Activated CD4-positive, alpha-beta T cell treated with anti-CD3 and anti-CD28 coated beads for 4 hours (primary cell): ENCODE results near the gene ACTN2.

Experiments used
- DNase-seq, 2 donors: peaks; one replicate each; pipeline ENCODE4 v3.0.0-alpha.2; 2020

The ACTN2 gene

DNA sequence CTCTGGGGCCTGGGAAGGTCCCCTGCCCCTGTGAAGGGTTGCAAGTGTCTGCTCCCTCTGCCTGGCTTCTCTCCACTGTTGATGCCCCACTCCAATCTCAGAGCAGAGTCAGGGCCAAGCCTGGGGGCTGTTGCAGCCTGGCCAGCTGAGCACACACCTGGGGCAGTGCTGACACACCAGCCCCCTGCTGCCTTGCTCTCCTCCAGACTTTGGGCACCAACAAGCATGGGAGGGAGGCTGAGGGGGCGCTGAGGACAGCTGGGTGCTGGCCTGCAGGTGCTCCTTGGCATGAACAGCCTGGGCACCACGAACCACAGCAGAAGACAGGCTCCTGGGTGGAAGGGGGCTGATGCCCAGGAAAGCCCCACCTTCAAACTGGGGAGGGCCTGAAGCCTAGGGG lies 99.2 kb downstream of the ACTN2 start:
- no peak for DNase-seq

- DNase-seq = no peak
Measured at GRCh38 chr1:236786453-236786852, 100.2 kb downstream of the ACTN2 start.

DNA sequence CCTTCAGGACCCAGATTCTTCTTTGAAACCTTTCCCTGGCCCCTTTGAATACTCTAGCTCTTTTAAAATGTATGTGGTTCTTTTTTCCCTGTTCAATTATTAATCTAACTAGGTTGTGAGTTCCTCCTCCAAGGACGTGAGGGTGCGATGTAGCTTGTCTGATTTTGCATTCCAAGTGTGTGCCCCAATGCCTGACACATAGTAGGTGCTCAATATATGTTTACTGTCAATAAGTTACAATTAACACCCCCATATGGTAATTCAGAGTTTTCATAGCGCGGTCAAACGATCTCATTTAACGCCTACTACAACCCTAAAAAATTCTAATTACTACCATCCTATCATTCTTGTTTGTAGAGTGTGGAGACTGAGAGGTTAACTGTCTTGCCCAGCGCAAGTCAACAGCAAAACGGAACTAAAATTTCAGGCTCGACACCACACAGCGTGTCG lies 108.3 kb downstream of the ACTN2 start:
- no peak for DNase-seq

- peak; percentile 95 to 96 for DNase-seq
Measured at GRCh38 chr1:236795035-236795756, 108.9 kb downstream of the ACTN2 start, which contains the start of gene MTR. Gene MTR, plus strand, starts transcription at chr1:236795292. Its CDS starts 412 bp downstream, at chr1:236795704.

DNA sequence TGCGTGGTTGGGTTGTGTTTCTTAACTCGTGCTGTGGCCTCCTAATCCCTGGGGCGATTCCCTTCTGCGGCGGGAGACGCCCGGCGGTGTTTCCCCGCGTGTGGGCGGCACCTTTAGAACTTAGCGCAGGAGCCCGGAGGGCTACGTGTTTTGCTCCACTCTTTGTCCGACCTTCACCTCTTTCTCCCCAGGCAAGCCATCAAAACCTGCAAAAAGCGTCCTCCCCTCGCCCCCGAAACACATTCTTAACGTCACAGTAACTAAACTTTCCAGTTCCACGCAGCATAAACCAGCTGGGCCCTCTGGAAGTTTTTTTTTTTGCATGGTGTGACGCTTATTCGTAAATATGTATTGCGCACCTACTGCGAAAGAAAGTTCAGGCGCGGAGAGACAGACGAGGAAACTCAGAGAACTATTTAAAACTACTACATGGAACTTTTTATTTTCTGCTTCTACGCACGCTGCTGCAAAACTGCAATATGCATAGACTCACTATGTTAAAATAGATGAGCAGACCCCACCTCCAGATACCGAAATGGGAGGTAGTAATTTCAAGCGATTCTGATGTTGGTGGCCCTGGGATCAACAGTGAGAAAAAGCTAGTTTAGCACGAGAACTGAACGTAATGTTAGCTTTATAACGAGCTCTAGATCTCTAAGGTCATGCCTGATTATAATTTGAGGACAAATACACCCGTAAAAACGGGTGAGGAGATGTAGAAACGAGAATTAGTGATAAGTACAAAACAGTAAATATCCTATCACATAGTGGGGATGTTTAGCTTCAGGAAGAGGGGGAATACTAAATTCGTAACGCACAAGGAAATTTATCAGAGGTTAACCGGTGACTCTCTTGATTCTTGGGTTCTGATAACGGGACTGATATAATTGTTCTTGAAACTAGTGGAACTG lies 109.7 kb downstream of the ACTN2 start:
- peak; percentile 63 to 71 for DNase-seq

GRCh38 chr1:236799001-236799400 lies 112.7 kb downstream of the ACTN2 start:
- no peak for DNase-seq

- no peak for DNase-seq
Measured at GRCh38 chr1:236800002-236800620, 113.8 kb downstream of the ACTN2 start.

DNA sequence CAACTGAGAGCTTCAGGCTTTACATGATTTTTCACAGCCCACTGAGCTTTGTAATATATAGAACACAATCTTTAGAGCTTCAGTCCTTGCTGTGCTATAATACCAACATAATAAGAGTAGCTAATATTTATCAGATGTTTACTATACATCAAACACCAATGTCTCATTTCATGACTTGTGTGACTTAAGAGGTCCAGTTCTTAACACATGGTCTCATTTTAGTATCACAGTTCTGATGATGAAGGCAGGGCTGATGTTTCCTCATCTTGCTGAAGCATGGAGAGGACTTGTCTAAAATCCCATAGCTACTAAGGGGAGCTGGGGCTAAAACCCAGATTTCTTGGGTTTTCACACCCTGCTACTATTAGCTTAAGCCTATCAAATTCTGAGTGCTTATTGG lies 114.3 kb downstream of the ACTN2 start:
- no peak for DNase-seq

- DNase-seq = no peak
Measured at GRCh38 chr1:236802264-236802663, 116.0 kb downstream of the ACTN2 start.

DNA sequence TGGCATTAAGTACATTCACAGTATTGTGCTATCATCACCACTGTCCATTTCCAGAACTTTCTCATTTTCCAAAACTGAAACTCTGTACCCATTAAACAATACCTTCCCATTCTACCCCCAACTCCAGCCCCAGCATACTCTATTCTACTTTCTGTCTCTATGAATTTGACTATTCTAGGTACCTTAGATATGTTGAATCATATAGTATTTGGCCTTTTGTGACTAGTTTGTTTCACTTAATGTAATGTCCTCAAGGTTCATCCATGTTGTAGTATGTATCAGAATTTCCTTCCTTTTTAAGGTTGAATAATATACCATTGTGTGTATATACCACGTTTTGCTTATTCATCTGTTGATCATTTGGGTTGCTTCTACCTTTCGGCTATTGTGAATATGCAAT lies 120.3 kb downstream of the ACTN2 start:
- DNase-seq = no peak

GRCh38 chr1:236808005-236808404 lies 121.7 kb downstream of the ACTN2 start:
- no peak for DNase-seq

GRCh38 chr1:236808564-236809130 lies 122.3 kb downstream of the ACTN2 start:
- no peak for DNase-seq

DNA sequence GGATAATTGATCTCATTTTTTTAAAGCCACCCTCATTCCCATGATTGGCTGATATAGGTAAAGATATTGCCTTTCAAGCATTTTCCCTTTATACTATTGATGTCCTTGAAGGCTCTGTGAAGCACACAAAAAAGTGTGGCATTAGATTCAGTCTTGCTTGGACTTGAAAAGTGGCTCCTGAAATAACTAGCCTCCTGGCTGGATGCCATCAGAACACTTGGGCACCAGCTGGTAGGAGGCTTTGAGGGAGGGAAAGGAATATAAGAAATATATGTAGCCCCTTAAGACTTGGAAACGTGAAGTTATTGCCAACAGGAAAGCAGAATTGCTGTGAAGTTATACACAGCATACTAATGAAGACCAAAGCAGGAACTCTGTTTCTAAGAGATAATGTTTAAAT lies 122.8 kb downstream of the ACTN2 start:
- no peak for DNase-seq

GRCh38 chr1:236810018-236810417 lies 123.7 kb downstream of the ACTN2 start:
- no peak for DNase-seq

DNA sequence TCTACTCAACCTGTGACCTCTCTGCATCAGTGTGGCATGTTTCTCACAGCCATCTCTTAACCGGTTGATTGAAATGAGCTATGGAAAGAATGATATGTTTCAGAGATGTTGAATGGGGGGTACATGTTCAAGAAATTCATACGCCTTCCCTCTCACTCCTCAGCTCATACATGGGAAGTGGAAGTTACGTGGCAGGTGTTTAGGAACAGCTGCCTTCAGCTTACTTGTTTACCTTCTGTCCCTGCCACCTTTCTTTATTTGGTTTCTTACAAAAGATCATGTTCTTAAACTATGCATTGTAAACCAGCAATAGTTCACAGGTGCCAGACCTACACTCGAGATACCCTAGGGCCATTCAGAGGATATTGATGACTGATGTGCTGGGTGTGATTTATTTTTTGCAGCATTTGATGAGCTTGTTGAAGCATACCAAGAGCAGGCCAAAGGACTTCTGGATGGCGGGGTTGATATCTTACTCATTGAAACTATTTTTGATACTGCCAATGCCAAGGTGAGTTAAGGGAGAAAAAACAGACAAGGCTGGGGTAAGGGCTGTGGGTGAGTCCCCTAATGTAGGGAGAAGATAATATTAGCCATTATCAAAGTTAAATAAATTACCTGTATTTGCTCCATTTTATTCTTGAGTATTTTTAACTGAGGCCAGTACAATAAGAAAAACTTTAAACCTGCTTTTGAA lies 126.2 kb downstream of the ACTN2 start:
- DNase-seq = no peak
